SKM-1 treated with dmso at 0.1 percent for 144 hours (cell line): ENCODE measurements around the gene FRMD1.
"Not testable (repeated sequence)": the region's sequence is repeated elsewhere in the genome, so short reads cannot be mapped to it uniquely, and the experiment has no call there.

ENCODE experiments used
- DNase-seq: peaks from one replicate; lab custom pipeline; 2025; ENCODE audit not compliant: unreplicated experiment; lab: John Stamatoyannopoulos, UW

Gene FRMD1

DNA sequence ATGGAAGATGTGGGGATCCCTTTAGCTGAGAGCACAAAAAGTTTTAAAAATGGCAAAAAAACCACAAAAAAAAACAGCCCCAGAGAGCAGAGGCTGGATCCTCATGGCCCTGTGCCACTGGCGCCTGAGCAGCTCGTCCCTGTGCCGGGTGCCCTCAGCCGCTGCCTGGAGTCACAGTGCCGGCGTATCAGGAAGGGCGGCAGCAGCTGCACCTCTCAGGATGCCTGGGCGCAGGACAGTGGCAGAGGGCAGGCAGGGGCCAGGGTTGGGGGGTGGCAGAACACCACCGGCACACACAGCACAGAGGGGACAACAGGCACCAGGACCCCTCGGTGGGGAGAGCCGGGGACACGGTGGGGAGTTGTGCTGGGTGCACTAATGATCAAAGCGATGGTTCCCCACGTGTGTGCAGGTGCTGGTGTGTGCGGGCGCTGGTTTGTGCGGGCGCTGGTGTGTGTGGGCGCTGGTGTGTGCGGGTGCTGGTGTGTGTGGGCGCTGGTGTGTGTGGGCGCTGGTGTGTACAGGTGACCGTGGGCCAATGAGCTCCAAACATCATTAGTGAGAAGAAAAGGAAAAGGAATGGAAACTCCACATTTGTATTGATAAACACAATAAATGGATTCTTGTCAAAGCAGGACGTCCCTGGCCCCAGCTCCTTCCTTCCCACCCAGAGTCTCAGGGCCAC is 1.5 kb upstream of the FRMD1 start:
- DNase-seq, result no peak

DNA sequence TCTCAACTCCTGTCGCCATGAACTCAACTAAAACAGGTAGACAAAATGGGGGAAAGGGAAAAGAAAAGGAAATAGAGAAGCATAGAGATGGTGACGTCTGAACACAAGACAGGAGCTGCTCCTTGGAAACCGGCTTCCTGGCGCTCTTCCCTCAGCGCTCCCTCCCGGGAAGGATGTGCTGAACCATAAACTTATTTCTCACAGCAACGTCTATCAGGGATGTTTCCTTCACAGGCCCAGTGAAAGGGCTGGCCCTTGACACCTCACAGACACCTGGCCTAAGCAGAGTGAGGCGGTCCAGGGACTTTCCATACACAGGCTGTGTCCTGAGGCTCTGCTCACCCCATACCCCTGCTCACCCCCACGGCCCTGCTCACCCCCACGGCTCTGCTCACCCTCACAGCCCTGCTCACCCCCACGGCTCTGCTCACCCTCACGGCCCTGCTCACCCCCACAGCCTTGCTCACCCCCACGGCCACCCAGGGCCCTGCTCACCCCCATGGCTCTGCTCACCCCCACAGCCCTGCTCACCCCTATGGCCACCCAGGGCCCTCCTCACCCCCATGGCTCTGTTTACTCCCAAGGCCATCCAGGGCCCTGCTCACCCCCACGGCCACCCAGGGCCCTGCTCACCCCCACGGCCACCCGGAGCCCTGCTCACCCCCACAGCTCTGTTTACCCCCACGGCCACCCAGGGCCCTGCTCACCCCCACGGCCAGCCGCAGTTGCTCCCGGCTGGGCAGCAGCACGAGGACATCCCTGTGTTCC is 653 bp downstream of the FRMD1 start:
- no peak for DNase-seq

DNA sequence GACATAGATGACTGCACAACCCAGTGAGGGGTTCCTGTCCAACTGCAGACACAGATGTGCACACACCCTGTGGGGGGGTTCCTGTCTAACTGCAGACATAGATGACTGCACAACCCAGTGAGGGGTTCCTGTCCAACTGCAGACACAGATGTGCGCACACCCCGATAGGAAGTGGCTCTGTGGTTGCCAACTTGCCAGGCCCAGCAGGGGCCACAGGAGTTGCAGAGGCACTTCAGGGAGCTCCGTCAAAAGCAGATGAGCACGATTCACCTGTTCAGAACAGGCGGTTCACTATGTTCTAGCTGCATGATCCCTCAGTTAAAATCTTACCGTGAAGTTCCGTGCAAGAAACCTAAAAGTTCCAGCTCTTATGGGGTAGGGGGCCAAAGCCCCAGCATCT is 1.6 kb downstream of the FRMD1 start:
- DNase-seq, result not testable (repeated sequence)

DNA sequence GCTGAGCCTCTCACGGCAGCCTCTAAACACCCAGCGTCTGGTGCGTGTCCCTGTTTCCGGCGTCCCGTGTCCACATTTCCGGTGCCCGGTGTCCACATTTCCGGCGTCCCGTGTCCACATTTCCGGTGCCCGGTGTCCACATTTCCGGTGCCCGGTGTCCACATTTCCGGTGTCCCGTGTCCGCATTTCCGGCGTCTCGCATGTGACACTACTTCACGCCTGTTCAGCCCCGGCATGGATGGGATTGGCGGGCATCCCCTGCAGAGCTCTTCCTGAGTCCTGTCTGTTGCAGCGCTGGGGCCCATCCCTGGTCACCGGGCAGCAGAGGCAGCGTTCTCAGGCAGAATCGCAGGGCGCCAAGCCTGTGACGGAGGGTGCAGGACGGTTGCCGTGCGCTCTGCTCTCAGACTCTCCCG is 3.2 kb downstream of the FRMD1 start:
- no peak for DNase-seq

DNA sequence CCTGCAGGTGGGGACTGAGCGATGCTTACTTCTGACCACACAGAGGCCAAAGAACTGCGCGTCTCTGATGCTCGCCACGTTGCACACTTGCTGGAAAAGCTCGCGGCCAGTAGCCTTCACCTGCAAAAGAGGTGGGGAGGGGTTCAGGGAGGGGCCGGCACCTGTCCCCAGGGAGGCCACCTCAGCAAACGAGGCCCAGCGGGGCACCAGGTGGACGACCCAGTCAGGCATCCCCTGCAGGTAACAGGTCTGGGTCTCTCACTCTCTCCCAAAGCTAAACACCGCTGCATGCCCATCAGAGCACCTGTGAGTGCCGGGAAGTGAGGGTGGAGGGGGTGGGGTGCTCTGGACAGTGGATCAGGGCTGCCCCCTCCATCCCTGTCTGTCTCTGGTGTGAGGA is 3.8 kb downstream of the FRMD1 start:
- no peak for DNase-seq

DNA sequence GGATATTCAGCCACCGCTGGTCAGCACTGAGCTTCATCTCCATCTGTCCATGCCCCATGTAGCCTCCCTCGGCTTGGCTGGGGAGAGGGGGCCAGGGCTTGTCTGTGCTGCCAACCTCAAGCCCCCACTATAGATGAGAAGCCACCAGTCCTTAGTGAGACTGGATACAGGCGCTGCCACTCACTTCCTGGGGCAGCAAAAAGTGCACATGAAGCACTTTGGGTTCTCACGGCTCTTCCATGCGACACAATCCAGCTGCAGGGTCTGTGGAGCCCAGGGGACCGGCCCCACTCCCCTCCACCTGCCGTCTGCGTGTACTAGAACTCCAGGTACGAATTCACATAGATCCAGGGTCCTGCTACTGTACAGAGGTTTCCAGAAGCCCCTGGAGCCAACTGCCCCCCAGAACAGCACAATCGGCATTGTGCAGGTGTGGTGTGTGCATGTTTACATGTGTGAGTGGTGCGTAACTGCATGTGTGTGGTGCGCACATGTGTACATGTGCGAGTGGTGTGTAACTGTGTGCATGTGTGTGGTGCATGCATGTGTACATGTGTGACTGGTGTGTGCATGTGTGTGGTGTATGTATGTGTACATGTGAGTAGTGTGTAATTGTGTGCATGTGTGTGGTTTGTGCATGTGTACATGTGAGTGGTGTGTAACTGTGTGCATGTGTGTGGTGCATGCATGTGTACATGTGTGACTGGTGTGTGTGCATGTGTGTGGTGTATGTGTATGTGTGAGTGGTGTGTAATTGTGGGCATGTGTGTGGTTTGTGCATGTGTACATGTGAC is 4.9 kb downstream of the FRMD1 start:
- no peak for DNase-seq

DNA sequence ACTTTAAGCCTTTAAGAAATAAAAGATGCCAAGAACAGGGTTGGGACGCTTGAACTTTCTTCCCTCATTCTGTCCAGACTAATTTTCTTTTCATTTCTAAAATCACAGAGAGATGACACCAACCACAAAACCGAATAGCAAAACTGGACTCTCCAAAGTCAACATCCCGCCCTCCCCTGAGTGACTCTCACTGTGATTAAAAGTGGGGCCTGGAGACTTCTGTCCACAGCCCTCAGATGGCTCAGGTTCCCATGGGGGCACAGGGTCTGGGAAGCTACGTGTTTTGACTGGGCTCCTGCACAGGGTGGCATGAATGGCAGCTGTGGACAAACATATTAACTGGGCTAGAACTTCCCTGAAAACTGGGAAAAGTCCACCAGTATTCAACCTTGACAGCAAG is 6.3 kb downstream of the FRMD1 start:
- no peak for DNase-seq

DNA sequence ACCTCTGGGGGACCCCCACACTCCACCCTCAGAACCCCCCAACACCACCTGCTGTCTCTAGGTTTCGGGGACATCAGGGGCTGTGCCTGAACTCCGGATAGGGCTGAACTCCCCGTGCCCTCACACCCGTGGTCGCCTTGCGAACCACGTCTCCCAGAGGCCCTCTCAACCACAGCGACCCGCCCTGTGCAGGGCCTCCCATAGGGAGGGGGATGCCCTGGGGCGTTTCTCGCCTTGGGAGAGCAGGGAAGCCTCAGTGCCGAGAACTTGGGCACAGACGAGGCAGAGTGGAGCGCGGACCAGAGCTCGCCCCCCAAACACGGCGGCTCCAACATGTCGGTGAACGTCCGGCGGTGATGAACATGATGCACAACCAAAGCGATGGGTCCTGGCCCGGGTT is 6.8 kb downstream of the FRMD1 start:
- DNase-seq, result no peak

DNA sequence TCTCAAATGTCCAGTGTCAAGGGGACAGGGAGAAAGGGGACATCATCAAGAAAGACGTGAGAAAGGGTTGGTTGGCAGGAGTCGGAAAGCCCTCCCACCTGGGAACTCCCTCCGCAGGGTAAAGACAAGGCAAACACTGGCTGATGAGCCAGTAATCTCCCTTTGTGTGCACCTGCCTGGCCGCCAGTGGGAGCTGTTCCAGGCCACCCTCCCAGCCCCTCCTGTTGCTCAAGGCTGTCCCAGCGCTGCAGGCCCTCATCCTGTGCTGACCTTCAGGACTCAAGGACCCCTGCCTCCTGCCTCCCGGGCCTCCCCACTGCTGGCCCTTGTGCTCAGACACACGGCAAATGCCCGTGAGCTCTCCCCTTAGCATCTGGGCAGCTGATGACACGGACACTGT is 7.4 kb downstream of the FRMD1 start:
- DNase-seq, result no peak

DNA sequence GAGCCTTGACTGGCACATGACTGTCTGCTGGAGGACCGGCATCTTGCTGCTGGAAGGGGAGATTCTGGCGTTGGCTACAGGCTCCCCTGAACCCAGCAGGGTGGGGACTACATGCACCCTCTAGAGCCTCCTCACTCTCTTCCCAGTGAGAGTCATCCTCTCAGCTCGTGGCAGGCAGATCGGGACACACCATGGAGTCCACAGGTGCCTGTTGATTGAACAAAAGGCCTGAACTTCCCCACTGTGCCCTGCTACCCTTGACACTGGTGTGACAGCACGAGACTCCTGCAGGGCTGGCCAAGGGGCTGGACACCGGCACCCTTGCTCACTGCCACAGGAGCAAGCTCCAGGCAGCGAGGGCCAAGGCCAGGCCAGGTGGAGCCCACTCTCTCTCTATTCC is 8.2 kb downstream of the FRMD1 start:
- no peak for DNase-seq

DNA sequence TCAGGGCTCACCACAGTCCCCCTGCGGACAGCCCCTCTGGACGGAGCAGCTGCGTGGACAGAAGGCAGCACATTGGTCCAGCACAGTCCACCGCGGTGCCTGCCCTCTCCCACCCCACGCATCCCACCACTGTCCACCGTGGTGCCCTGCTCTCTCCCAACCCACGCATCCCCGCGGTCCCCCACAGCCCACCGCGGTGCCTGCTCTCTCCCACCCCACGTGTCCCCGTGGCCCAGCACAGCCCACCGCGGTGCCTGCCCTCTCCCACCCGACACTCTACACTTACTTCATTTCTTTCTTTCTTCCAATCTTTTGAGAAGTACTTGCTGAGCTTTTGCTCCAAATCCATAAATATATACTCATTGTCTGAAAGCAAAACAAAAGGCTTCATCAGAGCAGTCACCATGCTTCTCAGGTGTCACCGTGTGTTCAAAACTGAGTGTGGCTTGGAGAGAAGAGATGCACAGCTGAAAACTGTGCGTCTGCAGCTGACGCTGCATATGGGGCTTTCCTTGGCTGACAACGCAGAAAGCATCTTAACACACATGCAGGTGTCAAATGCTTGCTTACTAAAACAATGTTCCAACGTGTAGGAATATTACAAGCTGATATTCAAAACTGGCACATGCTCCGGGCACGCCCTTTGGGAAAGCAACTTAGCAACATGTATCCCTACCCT is 11.8 kb downstream of the FRMD1 start:
- DNase-seq, result no peak

DNA sequence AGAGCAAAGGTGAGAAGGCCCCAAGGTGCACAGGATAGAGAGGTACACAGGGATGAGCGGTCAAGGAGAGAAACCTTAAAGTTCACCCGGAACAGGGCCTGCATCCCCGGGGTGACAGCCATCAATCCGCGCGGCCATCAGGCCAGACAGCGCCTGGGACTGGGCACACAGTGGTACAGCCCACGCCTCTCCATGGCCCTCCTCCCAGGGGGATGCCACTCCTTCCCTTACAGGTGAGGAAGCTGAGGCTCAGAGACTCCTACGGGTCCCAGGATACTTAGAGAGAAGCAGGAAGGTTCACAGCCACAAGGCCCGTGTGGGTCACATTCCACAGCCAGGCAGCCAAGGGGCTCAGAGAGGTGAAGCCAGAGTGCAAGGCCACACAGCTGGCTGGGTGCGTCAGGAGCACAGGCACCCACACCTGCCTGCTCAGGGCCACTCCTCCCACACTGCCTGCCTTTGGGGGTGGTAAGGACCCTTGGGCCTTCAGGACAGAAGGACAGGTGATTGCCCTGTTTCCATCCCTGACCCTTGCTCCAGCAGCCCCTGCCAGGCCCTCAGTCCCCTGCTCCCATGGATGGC is 14.7 kb downstream of the FRMD1 start:
- no peak for DNase-seq

DNA sequence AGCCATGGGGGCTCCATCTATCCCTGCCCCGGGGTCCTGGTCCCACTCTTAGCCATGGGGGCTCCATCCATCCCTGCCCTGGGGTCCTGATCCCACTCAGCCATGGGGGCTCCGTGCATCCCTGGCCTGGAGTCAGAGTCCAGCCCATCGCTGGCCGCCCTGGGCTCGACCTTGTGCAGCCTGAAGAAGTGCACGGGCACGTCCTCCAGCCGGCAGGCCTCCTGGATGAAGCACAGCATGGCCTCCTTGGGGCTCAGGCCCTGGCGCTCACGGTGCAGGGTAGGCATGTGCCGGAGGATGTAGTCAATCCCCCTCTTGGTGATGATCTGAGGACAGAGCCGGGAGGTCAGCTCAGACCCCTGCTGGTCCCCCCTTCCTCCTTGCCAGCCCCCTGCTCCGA is 15.6 kb downstream of the FRMD1 start:
- DNase-seq, result no peak

DNA sequence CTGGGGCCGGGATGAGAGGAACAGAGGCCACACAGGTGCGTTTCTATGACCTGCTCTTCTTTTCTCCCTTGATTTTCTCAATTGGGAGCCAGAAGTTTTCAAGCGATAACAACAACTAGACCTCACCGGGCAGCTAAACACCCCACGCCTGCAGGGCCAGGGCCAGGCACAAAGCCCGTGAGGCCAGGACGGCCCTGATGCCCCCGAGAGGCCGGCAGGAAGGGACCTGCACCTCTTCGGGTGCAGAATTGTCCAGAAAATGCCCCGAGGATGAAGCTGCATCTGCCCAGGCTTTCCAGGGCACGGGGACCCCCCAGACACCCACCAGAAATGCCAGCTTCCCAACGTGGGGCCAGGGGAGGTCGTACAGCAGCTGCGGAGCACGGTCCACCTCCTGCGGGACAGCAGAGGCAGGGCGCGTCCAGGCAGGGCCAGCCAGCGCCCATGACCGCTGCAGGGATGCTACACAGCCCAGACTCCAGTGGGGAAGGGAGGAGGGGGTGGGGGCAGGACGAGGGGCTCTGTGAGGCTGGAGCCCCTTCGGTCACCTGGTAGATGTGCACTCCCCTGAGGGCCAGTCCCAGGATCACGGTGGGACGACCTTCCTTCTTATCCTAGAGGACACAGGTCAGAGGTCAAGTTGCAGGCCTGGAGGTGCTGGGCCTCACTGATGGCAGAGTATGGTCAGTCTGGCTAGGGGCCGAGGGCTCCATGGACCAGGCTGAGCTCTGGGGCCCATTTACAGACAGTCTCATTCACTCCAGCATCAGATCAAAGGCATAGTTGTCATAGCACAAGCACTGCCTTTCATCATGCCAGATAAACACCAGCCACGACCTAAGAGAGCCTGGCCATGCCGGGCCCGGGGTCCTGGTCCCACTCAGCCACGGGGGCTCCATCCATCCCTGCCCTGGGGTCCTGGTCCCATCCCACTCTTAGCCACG is 16.4 kb downstream of the FRMD1 start:
- no peak for DNase-seq

DNA sequence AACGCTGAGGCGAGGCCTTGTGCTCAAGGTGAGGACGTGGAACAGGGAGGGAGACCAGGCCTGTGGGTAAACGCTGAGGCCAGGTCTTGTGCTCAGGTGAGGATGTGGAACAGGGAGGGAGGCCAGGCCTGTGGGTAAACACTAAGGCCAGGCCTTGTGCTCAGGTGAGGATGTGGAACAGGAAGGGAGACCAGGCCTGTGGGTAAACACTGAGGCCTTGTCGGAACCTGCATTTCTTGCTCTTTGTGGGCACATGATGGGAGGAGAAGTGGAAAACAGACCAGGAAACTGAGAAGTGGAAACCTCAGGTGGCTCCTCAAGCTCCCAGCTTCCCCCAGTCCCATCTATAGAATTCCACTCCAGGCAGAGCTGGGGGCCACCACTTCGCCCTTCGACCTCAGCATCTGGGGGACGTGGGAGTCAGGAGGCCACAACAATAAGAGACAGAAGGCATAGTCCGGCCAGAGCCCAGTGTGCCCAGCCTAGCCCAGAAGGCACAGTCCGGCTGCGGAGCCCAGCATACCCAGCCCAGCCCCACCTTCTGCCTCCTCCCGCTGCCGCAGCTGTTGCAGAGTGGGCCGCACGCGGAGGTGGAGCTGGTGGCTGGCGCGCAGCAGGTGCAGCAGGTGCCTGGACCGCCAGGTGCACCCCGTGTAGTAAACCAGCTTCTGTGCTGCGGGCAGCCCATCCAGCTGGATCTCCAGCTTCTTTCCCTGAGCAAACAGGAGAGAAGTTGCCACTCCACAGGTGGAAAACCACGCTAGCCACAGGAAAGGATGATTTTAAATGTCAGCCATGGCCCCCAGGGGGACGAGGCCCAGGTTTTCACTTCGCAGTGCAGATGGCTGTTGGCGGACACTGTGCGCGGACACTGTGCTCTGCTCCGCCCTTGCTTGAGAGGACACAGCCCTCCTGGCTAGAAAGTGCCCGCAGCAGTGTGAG is 17.5 kb downstream of the FRMD1 start:
- DNase-seq, result no peak

DNA sequence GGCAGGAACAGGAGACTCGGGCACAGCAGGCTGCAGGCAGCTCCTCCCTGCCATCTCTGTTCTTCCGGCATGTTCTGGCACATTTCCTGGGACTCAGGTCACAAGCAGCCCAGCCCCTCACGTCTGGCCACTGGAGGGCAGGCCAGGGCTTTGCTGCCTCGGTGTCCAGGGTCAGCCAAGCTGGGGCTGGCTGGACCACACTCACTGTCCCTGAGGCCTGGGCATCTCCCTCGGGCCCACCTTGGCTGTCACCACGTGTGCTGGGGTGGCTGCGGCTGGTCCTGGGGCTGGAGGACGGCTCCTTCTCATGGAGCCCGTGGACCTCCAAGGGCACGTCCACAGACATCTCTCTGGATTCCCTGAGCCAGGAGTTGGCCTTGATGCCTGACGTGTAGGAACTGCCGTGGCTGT is 18.5 kb downstream of the FRMD1 start:
- no peak for DNase-seq

DNA sequence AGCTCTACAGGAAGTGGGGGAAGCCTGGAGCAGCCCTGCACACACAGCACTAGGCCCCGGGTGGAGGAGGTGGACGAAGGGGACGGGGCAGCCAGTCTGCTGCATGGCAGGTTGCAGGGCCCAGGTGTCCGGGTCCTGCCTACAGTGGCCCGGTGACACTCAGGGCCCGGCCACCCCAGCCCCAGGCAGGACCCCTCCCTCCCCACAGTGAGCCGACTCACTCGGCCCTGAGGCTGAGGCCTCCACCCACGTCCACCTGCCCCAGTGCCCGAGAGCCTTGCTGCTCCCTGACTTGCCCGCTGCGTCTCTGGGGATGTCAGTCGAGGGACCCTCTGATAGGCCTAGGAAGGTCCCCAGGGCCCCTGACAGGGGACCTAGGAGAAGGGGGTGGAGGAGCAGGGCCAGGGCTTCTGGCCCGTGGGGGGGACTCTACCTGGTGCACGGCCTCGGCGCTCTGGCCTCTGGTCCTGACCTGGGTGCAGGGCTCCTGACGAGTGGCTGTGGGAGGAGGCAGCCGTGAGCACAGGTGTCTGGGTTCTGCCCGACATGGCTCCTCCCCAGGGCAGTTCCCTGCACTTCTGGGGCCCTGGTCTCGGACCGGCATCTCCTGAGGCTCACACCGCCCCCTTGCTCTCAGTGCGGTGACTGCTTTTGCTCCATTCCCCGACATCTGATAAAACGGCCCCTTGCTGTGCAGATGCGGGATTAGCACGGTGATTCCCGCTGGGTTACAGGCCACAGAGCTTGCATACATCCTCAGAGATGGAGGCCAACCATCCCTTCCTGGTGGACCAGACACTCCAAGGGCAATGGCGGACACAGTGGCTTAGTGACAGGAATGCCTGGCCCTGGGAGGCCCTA is 20.1 kb downstream of the FRMD1 start:
- no peak for DNase-seq

DNA sequence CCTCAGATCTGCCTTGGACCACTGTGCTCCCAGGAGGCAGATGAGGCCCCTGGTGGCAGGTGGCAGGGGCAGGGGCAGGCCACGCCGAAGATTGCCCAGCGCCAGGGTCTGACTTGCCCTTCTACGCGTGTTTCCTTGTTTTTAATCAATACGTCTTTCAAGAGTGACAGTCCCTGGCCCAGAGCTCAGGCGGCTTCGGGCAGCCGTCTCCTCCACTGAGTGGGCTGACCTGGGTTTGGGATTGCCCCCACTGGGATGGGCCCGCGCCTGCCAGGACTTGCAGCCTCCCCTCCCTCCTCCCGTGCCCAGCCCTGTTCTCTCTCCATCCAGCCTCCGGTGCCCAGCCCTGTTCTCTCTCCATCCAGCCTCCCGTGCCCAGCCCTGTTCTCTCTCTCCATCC is 21.2 kb downstream of the FRMD1 start:
- DNase-seq, result no peak
